Activated naive CD8-positive, alpha-beta T cell (primary cell): ENCODE measurements around the gene FPGS.
"Not testable (repeated sequence)": the region's sequence is repeated elsewhere in the genome, so short reads cannot be mapped to it uniquely, and the experiment has no call there.

Experiments
- H3K27ac Mint-ChIP-seq: one replicate; pipeline ENCODE4 v1.8.0; 2021; ENCODE audit warnings: mixed read lengths
- H3K27me3 Mint-ChIP-seq: one replicate; pipeline ENCODE4 v1.8.0; 2021; ENCODE audit warnings: mixed read lengths
- H3K36me3 Mint-ChIP-seq: one replicate; pipeline ENCODE4 v1.8.0; 2021; ENCODE audit warnings: mixed read lengths
- H3K4me1 Mint-ChIP-seq: one replicate; pipeline ENCODE4 v1.8.0; 2021; ENCODE audit warnings: low read depth, mixed read lengths
- H3K4me3 Mint-ChIP-seq: one replicate; pipeline ENCODE4 v1.8.0; 2021; ENCODE audit warnings: mild to moderate bottlenecking, mixed read lengths
- H3K9me3 Mint-ChIP-seq: one replicate; pipeline ENCODE4 v1.8.0; 2021; ENCODE audit warnings: low read depth, mixed read lengths

The FPGS gene, protein sequence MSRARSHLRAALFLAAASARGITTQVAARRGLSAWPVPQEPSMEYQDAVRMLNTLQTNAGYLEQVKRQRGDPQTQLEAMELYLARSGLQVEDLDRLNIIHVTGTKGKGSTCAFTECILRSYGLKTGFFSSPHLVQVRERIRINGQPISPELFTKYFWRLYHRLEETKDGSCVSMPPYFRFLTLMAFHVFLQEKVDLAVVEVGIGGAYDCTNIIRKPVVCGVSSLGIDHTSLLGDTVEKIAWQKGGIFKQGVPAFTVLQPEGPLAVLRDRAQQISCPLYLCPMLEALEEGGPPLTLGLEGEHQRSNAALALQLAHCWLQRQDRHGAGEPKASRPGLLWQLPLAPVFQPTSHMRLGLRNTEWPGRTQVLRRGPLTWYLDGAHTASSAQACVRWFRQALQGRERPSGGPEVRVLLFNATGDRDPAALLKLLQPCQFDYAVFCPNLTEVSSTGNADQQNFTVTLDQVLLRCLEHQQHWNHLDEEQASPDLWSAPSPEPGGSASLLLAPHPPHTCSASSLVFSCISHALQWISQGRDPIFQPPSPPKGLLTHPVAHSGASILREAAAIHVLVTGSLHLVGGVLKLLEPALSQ

GRCh38 chr9:127802576-127803443 lies at the start of gene FPGS:
TSS of gene FPGS (plus strand) at chr9:127802882. CDS start at chr9:127802925, 43 bp downstream.
- Mint-ChIP-seq H3K36me3 (peaks cover 2% of the 10 kb centered on the region), H3K4me1 (peaks cover 28% of the 10 kb centered on the region), H3K4me3 (peak within 1 kb of the TSS; percentile 93), H3K27ac (peak within 1 kb of the TSS; percentile 95), H3K9me3 (no peaks in the 10 kb centered on the region), H3K27me3 (no peaks in the 10 kb centered on the region)

DNA sequence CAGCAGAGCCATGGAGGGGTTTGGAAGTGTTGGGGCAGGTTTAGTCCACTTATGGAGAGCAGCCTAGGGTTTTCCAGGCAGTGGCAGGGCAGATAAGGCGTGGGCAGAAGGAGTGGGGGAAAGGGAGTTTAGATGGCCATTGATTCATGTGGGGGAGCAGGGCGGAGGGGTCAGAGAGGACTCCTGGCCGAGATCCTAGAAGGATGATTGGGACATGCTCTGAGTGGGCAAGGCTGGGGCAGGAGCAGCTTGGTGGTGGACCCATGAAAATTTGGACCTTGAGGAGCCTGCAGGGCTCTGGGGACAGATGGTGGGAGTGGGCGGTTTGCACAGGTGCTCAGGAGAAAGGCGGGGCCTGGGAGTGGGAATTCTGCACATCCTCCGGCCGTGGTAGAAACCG lies 49.5 kb upstream of the FPGS start:
- H3K27me3 Mint-ChIP-seq = no peaks in the 10 kb centered on the region
- peak overlapping the region; percentile 43 for H3K27ac Mint-ChIP-seq
- no peaks in the 10 kb centered on the region for H3K9me3 Mint-ChIP-seq
- peaks cover 5% of the 10 kb centered on the region for H3K36me3 Mint-ChIP-seq
- no peak overlapping the region for H3K4me3 Mint-ChIP-seq
- H3K4me1 Mint-ChIP-seq = peaks cover 9% of the 10 kb centered on the region

DNA sequence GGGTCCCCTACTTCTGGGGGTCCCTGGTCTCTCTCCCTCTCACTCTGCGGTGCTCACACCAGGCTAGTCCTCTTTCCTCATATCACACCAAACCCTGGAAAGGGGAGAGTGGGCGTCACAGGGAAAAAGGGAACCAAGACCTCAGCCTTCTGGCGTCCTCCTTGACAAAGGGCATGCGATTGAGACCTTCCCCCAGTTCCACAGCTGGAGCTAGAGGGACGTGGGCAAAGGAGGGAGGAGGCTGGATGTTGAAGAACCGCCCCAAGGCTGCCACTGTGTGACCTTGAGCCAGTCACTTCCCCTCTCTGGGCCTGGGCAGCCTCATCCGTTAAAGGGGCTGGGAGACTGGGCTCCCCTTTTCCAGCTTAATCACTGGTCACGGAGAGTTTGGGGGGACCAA lies 49.1 kb upstream of the FPGS start:
- Mint-ChIP-seq H3K27me3 (no peaks in the 10 kb centered on the region), H3K4me3 (no peak overlapping the region), H3K9me3 (no peaks in the 10 kb centered on the region), H3K36me3 (peaks cover 5% of the 10 kb centered on the region), H3K4me1 (peaks cover 8% of the 10 kb centered on the region), H3K27ac (no peak overlapping the region)

GRCh38 chr9:127754099-127755060 lies 48.3 kb upstream of the FPGS start:
- H3K27me3 Mint-ChIP-seq = no peaks in the 10 kb centered on the region
- H3K9me3 Mint-ChIP-seq = no peaks in the 10 kb centered on the region
- H3K27ac Mint-ChIP-seq = no peak overlapping the region
- no peak overlapping the region for H3K4me3 Mint-ChIP-seq
- peaks cover 9% of the 10 kb centered on the region for H3K4me1 Mint-ChIP-seq
- peaks cover 5% of the 10 kb centered on the region for H3K36me3 Mint-ChIP-seq

DNA sequence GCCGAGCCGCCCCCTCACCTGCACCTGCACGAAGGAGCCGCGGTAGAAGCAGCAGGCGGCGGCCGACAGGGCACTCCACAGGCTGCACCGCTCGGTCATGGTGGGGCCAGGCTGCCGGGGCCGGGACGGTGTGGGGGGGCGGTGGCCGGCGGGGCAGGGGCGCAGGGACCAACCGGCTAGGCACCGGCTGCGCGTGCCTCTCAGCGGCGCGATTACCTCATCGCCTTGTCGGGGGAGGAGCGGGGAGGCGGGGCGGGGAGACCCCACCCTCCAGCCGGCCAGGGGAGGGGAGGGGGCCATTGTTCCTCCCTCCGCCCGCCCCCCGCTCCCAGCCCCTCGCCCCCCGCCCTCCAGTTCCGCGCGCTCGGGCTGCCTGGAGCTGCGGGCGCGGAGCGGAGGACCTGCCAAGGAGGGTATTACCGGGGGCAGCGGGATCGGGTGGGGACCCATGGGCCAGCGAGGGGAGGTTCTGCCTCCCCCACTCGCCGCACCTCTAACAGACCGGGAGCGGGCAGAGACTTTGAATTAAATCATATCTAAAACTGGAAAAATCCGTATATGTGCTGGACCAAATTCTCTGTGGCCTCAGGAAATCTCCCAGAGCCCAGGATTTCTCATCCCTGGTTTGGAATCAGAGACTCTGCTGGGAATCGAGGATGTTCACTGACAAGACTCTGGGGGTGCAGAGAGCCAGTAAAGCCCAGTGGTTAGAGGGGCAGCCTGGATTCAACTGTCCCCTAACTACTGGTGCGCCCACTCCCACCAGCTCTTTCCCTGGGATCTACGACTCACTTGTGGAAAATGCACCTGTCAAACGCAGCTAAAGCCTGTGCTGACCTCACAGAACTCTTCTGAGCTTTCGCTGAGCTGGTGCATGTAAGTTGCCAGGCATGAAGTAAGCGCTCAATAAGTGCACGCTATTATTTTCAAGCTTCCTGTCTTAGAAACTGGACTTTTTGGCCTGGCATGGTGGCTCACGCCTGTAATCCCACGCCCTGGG lies 47.3 kb upstream of the FPGS start:
- Mint-ChIP-seq H3K36me3 (peaks cover 3% of the 10 kb centered on the region), H3K4me3 (no peak overlapping the region), H3K27ac (no peak overlapping the region), H3K27me3 (no peaks in the 10 kb centered on the region), H3K4me1 (peaks cover 8% of the 10 kb centered on the region), H3K9me3 (no peaks in the 10 kb centered on the region)

DNA sequence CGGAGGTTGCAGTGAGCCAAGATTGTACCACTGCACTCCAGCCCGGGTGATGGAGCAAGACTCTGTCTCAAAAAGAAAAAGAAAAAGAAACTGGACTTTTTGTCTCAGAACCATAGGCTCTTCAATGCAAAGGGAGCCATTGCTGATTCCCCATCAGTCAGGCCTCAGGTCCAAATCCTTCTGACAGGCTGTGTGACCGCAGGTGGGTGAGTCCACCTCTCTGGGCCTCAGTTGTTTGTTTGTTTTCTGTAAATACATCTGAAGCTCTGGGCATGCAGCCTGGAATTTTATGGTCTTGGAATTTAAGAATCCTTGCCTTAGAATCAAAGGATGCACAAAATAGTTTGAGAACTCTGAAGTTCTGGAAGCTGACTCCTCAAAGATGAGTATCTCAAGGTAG lies 46.4 kb upstream of the FPGS start:
- Mint-ChIP-seq H3K9me3 (no peaks in the 10 kb centered on the region), H3K36me3 (no peaks in the 10 kb centered on the region), H3K4me1 (peaks cover 7% of the 10 kb centered on the region), H3K4me3 (no peak overlapping the region), H3K27me3 (no peaks in the 10 kb centered on the region), H3K27ac (no peak overlapping the region)

DNA sequence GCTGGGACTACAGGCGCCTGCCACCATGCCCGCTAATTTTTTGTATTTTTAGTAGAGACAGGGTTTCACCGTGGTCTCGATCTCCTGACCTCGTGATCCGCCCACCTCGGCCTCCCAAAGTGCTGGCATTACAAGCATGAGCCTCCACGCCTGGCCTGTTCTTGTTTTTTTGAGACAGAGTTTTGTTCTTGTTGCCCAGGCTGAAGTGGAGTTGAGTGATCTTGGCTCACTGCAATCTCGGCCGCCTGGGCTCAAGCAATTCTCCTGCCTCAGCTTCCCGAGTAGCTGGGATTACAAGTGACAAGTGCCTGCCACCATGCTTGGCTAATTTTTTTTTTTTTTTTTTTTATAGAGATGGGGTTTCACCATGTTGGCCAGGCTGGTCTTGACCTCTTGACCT lies 45.9 kb upstream of the FPGS start:
- not testable (repeated sequence) for H3K36me3 Mint-ChIP-seq, H3K27ac Mint-ChIP-seq, H3K4me1 Mint-ChIP-seq, H3K9me3 Mint-ChIP-seq, H3K4me3 Mint-ChIP-seq, H3K27me3 Mint-ChIP-seq

DNA sequence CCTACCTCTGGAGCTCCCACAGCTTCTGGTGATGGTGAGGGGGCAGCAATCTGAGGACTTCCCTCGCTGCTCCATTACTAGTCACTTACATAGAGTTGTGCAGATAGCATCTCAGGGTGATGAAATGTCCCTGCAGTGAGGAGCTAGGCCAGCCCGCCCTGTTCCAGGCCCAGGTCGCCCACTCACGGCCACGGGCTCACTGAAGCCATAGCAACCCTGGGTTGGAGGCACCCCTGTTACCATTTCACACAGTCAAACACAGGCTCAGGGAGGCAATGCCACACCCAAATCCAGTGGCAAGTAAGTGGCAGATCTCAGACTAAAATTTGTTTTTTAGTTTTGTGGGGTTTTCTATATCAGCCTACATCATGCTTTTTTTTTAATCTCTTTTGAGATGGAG lies 43.8 kb upstream of the FPGS start:
- H3K36me3 Mint-ChIP-seq = no peaks in the 10 kb centered on the region
- no peaks in the 10 kb centered on the region for H3K27me3 Mint-ChIP-seq
- no peak overlapping the region for H3K4me3 Mint-ChIP-seq
- H3K9me3 Mint-ChIP-seq = no peaks in the 10 kb centered on the region
- H3K27ac Mint-ChIP-seq = peak overlapping the region; percentile 76
- peaks cover 25% of the 10 kb centered on the region for H3K4me1 Mint-ChIP-seq

GRCh38 chr9:127761061-127761460 lies 41.6 kb upstream of the FPGS start:
- Mint-ChIP-seq H3K27ac (peak overlapping the region; percentile 68), H3K27me3 (no peaks in the 10 kb centered on the region), H3K9me3 (no peaks in the 10 kb centered on the region), H3K4me3 (no peak overlapping the region), H3K4me1 (peaks cover 42% of the 10 kb centered on the region), H3K36me3 (peaks cover 2% of the 10 kb centered on the region)

DNA sequence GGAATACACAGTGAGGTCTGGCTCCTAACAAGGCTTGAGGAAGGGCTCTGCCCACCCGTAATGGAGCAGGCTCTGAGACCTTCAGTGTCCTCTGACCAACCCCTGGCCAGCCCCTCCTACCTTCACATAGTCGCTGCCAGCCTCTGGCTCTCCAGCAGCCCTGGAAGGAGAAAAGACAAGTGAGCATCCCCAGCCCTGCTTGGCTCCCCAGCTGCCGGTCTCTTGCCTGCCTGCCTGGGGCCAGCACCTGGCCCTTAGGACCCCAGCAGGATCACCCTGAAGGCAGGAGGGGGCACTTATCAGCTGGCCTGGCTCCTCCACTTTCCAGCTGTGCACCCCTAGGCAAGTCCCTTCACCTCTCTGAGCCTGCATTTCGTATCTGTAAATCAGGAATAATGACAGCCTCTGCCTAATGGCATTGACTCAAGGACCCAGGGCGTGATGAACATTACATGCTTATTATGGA lies 41.2 kb upstream of the FPGS start:
- H3K9me3 Mint-ChIP-seq = no peaks in the 10 kb centered on the region
- peaks cover 46% of the 10 kb centered on the region for H3K4me1 Mint-ChIP-seq
- no peaks in the 10 kb centered on the region for H3K27me3 Mint-ChIP-seq
- H3K27ac Mint-ChIP-seq = no peak overlapping the region
- H3K4me3 Mint-ChIP-seq = no peak overlapping the region
- peaks cover 2% of the 10 kb centered on the region for H3K36me3 Mint-ChIP-seq

DNA sequence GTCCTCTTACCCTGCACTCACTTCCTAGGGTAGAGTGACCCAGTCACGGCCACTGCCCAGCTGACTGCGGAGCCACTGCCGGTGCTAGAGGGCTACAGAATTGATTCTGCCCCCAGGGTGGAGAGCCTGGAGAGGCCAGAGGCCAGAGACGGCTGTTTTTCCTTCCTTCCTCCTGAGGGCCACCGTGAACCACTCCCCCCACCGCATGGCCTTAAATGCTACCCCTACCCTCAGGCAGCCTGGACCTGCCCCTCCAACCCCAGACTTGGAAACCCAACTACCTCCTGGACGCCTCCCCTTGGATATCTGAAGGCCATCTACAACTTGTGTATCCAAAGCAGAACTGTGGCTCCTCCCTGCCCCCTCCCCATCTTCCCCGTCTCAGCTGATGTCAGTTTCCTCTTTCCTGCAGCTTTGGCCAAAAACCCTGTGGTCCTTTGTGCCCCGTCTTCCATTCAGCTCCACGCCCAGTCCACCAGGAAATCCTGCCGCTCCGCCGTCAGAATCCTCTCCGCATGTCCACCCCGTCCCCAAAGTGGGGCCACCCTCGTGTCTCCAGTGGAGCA lies 40.5 kb upstream of the FPGS start:
- H3K4me1 Mint-ChIP-seq = peaks cover 53% of the 10 kb centered on the region
- no peak overlapping the region for H3K4me3 Mint-ChIP-seq
- H3K27ac Mint-ChIP-seq = peak overlapping the region; percentile 73
- no peaks in the 10 kb centered on the region for H3K27me3 Mint-ChIP-seq
- H3K36me3 Mint-ChIP-seq = peaks cover 2% of the 10 kb centered on the region
- no peaks in the 10 kb centered on the region for H3K9me3 Mint-ChIP-seq

GRCh38 chr9:127763918-127764384 lies 38.7 kb upstream of the FPGS start:
- Mint-ChIP-seq H3K4me1 (peaks cover 66% of the 10 kb centered on the region), H3K27ac (peak overlapping the region; percentile 46), H3K4me3 (no peak overlapping the region), H3K36me3 (peaks cover 5% of the 10 kb centered on the region), H3K27me3 (no peaks in the 10 kb centered on the region), H3K9me3 (no peaks in the 10 kb centered on the region)

DNA sequence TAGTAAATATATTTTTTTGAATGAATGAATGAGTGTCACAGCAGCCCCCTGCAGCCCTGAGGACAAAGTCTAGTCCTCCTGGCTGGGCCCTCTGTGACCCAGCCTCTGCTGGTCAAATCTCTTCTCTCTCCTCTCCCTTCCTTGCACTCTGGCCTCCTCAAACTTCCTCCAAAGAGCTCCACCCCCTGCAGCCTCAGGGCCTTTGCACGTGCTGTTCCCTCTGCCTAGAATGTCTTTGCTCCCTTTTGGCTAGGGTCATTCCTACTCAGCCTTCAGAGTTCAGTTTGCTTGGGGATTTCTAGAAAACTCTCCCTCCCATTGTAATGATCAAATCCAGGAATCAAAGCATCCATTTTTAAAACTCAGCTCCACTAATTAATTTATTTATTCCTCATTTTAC lies 37.3 kb upstream of the FPGS start:
- Mint-ChIP-seq H3K4me3 (no peak overlapping the region), H3K4me1 (peaks cover 79% of the 10 kb centered on the region), H3K27me3 (no peaks in the 10 kb centered on the region), H3K27ac (peak overlapping the region; percentile 86), H3K36me3 (peaks cover 6% of the 10 kb centered on the region), H3K9me3 (no peaks in the 10 kb centered on the region)
